Dedifferentiated amniotic fluid mesenchymal stem cell (primary cell): Measurements from ENCODE around the gene ONECUT3.

ENCODE experiments used
- DNase-seq: peaks from one replicate; pipeline ENCODE4 v3.0.0-alpha.2; 2016; ENCODE audit errors: extremely low spot score

Gene ONECUT3

DNA sequence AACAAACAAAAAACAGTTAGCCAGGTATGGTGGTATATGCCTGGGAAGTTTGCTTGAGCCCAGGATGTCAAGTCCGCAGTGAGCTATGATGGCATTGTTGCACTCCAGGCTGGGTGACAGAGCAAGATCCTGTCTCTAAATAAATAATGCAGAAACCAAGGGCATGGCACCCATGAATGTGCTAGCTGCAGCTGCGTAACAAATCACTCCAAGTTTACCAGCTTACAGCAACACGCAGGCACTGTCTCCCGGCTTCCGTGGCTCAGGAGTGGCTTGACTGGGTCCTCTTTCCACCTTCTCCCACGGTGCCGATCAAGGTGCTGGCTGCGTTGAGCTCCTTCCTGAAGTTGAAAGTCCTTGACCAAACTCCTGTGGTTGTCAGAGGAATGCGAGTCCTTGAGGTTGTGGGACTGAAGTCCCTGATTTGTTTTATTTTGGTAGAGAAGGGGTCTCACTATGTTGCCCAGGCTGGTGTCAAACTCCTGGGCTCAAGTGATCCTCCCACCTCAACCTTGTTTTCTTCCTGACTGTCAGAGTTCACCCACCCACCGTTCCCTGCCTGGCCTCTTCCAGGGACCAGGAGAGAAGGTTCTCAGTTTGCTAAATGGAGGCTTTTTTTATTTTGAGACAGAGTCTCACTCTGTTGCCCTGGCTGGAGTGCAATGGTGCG, 13.2 kb upstream of the ONECUT3 start:
- DNase-seq: no peak

DNA sequence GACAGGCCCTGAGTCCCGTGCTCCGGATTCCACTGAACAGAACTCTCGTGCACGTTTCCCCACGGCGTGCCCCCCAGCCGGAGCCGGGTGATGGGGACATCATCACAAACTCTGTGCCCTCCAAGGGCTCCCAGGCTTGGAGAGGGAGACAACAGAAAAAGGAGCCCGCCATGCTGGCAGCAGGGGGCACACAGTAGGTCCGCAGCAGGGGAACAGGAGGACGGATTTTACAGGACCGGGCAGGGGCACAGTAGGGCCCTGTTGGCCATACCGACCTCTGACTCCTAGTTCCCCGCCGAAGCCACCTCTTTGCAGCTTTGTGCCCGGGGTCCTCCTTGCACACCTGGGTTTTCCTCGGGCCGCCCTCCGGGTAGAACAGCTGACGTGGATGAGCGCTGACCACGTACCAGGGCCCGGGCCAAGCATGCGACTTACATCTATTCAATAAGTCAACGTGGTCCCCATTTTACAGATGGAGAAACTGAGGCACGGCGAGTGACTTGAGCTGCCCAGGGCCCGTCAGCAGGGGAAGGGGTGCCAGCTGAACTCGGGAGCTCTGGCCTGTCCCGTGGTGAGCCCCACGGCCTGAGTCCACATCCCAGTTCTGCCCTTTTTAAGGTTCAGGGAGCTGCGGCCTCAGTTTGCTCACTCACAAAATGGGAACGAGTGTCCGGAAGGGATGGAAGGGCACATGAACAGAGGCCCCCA, 10.2 kb upstream of the ONECUT3 start:
- DNase-seq: no peak

DNA sequence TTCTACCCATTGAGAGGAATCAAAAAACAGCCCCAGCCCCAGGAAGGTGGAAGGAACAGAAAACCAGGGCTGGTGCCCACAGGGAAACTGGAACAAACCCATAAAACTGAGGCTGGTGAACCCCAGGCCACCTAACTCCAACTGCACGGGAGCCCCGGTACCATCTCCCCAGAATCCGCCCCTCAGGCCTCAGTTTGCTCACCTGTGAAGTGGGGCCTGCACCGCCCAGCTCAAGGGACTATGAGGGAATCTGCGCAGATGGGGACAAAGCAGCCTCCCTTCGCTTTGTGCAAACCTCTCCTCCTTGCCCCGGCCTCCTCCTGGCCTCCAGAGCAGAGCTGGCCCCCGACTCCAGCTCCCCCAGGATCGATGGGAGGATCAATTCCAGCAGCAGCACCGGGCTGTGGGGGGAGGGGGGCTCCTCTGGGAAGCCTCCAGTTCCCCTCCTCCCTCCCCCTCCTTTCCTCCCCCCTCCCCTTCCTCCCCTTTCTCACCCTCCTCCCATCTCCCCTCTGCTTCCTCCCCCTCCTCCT, 9.1 kb upstream of the ONECUT3 start:
- no peak for DNase-seq

DNA sequence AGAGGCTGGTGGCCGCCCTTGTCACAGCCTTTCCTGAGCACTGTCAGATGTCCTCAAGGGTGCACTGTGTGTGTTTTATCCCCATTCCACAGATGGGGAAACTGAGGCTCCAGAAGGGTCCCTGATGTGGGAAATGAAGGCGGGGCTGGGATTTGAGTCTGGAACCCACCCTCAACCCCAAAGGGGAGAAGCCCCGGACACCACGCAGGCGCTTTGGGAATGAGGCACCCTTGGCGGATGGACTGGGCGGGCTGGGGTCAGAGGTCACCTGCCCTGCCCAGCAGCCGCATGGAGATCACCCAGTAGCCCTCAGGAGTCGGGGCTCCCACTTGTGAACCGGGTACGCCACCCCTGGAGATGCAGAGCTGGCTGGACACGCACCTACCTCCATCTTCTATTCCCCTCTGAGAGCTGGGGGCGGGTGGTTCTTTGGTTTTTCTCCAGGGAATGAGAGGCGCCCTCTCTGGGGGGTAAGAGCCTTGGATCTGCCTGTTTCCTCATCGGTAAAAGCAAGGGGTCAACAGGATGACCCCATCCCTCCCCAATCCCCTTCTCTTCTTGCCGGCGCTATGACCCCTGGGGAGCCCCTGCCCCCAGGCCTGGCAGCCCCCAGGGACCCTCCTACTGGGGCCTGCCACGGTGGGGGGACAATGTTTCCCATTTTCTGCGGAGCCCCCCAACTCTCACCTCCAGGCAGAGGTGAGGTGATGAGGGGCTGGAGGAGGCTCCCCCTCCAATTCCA, 8.3 kb upstream of the ONECUT3 start:
- DNase-seq: no peak

DNA sequence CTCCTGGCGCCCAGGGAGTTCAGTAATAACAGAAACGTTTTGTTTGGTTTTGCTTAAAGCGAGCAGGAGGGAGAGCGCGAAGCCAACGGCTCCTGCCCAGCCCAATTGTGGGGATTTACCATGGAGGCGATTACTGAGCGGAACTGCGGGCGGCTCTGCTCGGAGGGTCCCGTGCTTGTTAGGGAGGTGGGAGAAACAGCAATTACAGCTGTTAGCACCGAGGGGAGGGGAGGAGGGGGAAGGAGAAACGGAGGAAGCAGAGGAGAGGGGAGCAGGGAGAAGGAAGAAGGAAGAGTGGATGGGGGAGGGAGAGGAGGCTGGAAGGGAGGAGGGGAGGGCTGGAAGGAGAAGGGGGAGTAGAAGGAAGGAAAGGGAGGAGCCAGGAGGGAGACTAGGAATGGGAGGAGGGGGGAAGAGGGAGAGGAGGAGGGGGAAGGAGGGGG, 7.7 kb upstream of the ONECUT3 start:
- DNase-seq: no peak

DNA sequence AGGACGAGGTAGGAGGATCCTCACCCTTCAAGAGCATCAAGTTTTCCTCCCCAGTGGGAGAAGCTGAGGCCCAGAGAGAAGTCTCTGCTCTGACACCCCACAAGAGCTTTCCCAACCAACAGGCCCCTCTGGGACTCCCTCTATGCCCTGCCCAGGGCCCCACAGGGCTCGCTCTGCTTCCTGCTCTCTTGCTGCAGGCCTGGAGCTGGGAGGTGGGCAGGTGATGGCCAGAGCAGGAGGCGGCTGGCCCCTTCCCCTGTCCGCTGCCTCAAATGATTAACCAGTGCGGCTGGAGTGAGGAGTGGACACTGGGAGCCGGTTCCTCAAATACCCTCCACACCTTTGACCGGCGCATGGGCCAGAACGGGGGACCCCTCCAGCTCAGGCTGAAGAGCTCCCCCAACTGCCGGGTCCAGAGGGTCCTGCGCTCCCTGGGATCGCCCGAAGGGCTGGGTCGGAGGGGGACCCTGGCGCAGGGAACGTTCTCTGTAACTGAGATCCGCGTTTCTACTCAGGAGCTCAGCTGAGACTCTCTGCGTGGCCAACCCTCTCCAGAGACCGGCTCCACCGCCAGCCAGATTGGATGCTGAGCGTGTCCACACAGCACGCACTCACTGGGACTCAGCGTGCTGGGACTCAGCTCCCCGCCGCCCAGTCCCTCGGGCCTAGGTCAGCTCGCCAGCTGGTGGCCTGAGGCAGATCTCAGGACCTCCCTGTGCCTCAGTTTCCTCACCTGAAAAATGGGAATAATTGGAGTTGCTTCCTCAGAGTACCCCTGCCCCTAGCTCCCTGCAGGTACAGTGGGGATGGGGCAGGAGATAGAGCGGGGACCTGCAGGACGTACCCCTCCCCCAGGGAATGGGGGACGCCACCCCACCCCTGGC, 6.7 kb upstream of the ONECUT3 start:
- no peak for DNase-seq

DNA sequence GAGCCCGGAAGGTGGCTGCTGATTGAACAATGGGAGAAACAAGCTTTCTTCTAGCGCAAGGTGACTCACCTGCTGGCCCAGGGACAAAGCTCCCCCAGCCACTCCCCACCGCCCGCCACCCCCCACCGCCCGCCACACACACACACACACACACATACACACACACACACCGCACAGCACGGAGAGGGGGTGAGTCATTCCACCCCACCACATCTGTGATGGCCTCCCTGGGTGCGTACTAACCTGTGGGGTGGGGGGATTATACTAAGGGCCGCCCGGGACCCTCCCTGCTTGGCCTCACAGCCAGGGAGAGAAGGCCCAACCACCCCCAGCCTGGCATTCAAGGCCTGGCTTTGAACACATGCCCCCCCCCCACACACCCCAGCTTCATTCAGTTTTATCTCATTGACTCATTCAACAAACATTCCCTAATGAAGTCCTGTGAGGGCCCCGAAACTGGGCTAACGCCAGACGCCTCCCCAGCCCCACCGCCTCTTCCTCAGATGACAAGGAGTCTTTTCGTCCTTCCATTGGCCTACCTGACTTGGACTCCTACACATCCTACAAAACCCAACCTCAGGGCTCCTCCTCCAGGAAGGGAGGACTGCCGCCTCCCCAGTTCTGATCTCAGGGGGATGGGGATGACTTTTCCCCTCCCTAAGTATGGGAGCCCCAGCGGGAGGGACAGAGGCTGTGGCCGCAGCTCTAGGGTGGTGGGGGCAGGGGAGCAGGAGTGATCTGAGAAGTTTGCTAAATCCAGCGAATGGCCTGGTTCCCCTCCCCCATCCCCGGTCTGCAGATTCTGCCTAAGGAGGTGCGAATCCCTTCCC, 5.8 kb upstream of the ONECUT3 start:
- DNase-seq: no peak

DNA sequence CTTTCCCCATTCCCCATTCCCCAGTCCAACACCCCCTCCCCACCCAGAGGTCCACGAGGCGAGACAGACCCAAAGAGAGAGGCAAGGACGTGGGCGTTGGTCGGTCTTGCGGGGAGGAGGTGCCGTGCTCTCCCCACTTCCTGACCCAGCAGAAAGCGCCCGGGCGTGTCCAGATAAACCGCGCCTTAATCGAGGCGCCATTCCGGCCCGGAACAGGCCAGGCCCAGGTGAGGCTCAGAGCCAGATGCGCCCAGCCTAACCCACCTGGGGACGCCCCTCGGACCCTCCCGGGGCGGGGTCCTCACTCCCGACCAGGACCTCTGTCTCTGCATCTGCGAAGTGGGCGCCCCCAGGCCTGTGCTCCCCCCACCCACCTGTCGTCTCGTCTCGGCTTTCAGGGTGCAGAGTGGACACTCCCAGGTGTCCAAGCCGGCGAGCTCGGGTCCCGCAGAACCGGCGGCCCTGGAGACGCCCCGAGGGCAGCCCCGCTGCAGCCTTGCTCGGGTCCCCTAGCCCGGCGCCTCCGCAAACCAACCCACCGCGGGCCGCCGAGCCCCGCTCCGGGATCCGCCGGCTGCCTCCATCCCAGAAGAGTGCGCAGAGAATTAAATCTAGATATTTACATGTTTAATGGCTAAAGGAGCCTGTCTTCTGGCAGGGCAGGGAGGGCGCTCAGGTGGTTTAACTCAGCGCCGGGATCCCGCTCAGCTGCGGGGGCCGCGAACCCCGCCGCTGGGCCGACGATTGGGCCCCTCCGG, 5.0 kb upstream of the ONECUT3 start:
- no peak for DNase-seq

DNA sequence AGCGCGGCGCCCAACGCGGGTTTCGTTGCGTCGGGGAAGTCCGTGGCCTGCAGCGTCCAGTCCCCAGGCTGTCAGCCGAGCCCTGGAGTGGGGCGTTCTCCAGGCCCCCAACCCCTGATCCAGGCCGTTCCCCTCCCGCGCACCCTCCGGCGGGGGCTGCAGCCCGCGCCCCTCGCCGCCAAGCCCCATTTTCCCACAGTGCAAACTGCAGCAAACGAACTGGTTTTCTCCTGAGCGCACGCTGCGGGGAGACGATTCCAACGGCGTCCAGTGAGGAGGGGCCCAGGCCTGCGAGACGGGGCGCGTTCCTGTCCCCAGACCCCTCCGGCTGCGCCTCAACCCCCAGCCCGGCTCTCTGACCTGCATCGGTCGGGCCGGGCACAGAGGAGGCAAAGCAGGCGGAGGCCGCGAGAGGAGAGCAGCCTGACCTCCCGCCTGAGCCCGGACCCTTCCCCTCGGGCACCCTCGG, 4.4 kb upstream of the ONECUT3 start:
- DNase-seq: no peak

DNA sequence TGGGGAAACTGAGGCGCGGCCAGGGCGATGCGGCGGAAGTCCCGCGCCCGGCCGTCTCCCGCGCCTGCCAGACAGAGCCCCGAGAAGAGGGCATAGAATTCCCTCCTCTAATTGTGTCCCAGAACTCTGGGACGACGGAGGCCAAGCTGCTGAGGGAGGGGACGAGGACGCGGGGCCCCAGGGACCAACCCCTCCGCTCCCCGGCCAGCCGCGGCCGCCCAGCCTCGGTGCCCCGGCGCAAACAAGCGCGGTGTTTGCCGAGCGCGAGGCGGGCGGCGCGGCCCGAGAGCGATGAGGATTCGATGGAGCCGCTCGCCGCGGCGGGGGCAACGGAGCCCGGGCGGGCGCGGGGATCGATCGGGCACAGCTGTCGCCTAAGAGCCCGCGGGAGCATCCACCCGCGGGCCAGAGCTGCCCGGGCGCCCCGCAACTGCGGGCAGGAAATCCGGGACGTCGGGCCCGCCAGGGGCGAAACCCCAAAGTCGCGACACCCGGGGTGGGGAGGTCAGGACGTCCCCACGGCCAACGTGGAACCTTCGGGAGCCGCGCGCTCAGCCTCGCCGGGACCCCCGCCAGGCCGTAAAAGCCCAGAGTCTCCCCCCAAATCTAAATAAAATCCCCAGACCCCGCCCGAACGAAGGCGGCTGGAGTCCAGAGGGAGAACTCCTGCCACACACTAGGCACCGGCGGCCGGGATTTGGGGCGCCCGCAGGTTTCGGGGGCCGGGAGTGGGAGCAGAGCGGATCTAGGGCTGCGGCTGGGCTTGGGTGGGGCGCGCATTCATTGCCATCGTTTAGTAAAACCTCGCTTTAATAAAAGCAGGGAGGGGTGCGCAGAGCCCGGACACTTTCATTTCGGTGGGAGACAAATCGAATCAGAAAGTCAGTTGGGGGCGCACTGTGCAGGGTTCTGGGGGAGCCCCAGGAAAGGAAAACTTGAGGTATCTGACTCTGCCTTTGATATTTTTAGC, 3.6 kb upstream of the ONECUT3 start:
- no peak for DNase-seq

DNA sequence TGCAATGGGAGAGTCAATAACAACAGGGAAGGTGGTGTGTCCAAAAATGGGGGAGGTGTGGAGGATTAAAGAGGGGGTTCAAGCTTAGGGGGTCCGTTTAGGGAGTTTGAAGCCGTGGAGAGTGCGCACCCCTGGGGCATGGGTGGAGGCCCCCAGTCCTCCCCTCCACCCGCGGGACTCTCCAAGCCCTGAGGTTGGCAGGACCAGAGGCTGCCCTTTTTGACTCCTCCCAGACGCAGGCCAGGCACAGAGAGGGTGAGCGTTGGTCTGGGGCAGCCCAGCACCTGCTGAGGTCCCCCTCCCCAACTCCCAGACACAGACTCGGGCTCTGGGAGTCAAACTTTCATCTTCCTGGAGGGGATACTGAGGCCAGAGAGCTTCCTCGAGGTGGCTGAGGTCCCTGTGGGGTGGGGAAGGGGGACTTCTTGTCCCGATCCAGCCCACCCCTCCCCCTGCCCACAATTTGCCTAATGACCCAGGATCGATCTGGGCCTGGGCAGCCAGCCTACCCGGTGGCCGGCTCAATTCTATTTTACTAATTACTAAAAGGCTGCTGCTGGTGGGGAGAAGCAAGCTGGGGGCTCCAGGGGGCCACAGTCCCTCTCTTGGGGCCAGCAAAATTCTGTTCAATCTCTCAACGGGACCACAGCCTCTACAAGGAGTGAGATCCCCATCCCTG, 2.8 kb upstream of the ONECUT3 start:
- DNase-seq: no peak

DNA sequence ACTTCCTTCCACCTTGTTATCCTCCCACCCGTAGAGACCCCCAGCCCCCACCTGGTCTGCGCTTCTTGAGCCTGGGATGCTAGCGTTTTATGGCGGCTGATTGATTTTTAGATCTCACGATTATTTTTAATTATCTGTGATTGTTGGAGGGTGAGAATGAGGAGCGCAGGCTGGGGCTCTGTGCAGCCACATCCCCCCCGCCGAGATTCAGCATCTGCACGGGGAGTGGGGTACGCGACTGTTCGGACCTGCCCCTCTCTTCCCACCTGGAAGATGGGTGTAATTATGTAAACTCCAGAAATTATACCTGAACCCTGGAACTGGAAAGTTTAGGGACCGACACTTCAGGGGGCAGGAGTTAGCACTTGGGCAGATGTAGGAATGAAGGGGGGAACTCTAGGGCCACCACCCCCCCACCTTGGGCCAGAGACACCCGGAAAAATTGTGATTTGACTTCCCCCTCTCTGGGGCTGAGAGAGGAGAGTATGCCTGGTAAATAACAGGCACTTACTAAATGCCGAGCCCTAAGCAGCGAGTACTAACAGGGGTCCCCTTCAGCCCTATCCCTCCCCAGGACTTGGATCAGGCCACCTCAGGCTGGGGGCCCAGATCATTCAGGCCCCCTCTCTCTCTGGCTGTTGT, 1.8 kb upstream of the ONECUT3 start:
- DNase-seq: no peak

DNA sequence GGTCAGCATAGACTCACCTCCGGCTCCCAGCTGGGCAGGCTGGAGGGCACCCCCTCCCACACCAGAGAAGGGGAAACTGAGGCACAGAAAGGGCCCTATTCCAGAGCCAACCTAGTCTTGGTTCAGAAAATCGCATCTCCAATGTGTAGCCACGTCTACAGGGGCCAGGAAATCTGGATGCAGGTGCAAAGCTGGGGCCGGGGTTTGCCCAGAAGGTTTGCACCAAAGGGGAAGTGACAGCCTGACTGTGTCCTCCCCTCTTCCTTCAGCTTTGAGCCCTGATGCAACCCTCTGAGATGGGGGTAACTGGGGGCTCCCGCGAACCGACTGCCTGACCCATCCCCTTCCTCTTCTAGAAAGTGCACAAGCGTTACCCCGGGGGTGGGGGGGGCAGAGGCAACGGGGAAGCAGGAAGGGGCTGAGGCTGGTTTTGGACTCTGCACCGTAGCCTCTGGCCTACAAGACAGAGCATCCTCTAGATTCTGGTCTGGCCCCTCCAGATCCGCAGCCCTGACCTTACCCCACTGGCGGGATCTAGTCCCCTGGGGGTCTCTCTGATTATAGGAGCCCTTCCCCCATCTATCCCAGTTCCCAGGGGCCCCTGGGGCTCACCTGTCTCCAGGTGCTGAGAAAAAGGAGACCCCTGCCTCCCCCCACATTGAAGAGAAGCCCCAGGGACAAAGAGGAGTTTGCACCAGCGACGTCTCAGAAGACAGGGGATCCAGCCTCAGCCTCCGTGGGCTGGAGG, 1.1 kb upstream of the ONECUT3 start:
- no peak for DNase-seq

DNA sequence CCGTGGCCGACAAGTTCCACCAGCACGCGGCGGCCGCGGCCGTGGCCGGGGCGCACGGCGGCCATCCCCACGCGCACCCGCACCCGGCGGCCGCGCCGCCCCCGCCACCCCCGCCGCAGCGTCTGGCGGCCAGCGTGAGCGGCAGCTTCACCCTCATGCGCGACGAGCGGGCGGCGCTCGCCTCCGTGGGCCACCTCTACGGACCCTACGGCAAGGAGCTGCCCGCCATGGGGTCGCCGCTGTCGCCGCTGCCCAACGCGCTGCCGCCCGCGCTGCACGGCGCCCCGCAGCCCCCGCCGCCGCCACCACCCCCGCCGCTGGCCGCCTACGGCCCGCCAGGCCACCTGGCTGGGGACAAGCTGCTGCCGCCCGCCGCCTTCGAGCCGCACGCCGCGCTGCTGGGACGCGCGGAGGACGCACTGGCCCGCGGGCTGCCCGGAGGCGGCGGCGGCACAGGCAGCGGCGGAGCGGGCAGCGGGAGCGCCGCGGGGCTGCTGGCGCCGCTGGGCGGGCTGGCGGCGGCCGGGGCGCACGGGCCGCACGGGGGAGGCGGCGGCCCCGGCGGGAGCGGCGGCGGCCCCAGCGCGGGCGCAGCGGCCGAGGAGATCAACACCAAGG, 821 bp downstream of the ONECUT3 start:
- DNase-seq: no peak

DNA sequence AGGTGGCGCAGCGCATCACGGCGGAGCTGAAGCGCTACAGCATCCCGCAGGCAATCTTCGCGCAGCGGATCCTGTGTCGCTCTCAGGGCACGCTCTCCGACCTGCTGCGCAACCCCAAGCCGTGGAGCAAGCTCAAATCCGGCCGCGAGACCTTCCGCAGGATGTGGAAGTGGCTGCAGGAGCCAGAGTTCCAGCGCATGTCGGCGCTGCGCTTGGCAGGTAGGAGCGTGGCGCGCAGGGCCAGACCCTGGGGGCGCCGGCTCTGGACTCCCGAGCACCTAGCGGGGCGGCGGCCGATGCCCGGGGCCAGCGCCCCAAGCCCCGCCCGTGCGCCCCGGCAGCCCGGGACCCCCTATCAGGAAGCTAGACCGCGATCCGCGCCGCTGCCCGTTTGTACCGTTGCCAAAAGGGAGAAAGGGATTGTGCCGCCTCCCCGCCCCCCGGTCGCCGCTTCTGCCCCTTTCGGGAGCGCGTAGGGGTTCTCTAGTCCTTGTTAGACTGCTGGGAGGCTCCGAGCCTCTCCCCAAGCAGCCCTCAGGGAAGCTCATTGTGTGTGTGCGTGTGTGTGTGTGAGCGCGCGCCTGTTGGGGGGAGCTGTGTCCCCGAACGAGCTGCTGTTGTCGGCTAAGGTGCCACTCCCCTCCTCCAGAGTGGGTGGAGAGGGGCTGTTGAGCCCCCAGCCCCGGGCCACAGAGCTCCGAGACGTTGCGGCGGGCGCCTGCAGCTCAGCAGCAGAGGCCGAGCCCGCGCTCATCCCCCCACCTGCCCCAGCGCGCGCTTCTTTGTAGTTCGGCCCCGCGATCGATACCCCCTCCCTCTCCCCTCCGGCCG, 1.5 kb downstream of the ONECUT3 start:
- no peak for DNase-seq
